Liver (tissue), 9 donors: Measurements from ENCODE around the gene ERCC6. TPM values are rescaled to one million over a fixed set of nuclear protein-coding genes. Genes with fewer than 3 reads are reported as not detected.

Experiments
- DNase-seq: peaks from one replicate; pipeline ENCODE4 v3.0.0-alpha.2; 2017; ENCODE audit warnings: low spot score
- H3K27ac ChIP-seq, 2 donors: one replicate each; pipeline ENCODE4 v1.7.0; 2013; ENCODE audit warnings: inconsistent platforms in 2 of 2, low read length in 2 of 2, control low read depth in 1 of 2, low read depth in 1 of 2, mild to moderate bottlenecking in 1 of 2
- H3K27me3 ChIP-seq, 4 donors: one replicate each; pipeline versions ENCODE4 v1.6.1 to v1.7.0; 2013; ENCODE audit warnings: low read length in 3 of 4, inconsistent platforms in 1 of 4, mild to moderate bottlenecking in 1 of 4, moderate library complexity in 1 of 4; ENCODE audit not compliant: control insufficient read depth in 4 of 4, insufficient read depth in 4 of 4
- H3K36me3 ChIP-seq, 4 donors: one replicate each; pipeline versions ENCODE4 v1.6.1 to v1.7.0; 2013; ENCODE audit warnings: low read length in 3 of 4, mild to moderate bottlenecking in 3 of 4, low read depth in 1 of 4, moderate library complexity in 1 of 4; ENCODE audit not compliant: control insufficient read depth in 4 of 4, insufficient read depth in 3 of 4
- H3K4me1 ChIP-seq, 4 donors: one replicate each; pipeline versions ENCODE4 v1.6.1 to v1.7.0; 2013; ENCODE audit warnings: low read length in 3 of 4, mild to moderate bottlenecking in 3 of 4, moderate library complexity in 1 of 4; ENCODE audit not compliant: control insufficient read depth in 4 of 4, insufficient read depth in 4 of 4
- H3K4me3 ChIP-seq, 3 donors: one replicate each; pipeline versions ENCODE4 v1.6.1 to v1.7.0; 2013; ENCODE audit warnings: low read length in 3 of 3, control low read depth in 1 of 3, low read depth in 1 of 3, mild to moderate bottlenecking in 1 of 3
- H3K9ac ChIP-seq, 2 donors: one replicate each; pipeline ENCODE4 v1.7.0; 2013; ENCODE audit warnings: low read length in 2 of 2, mild to moderate bottlenecking in 2 of 2, moderate library complexity in 2 of 2, control low read depth in 1 of 2, low read depth in 1 of 2
- H3K9me3 ChIP-seq, 4 donors: one replicate each; pipeline versions ENCODE4 v1.6.1 to v1.7.0; 2013; ENCODE audit warnings: low read length in 3 of 4; ENCODE audit not compliant: control insufficient read depth in 4 of 4
- CTCF ChIP-seq: fragments of 150-350 bp; IDR thresholded peaks from 2 replicates; pipeline ENCODE4 v1.5.1; 2017; ENCODE audit warnings: improper control_type of control experiment, low read depth, low read length; ENCODE audit not compliant: missing input control
- EGR1 ChIP-seq, 2 donors: IDR thresholded peaks; 2 replicates each; pipeline ENCODE4 v1.6.1; 2016 to 2018; ENCODE audit warnings: antibody characterized with exemption in 2 of 2, low read depth in 2 of 2
- FOXA2 ChIP-seq: IDR thresholded peaks from 2 replicates; pipeline ENCODE4 v1.6.1; 2016; ENCODE audit warnings: antibody characterized with exemption
- GABPA ChIP-seq, 2 donors: IDR thresholded peaks in 1 of 2; conservative IDR thresholded peaks in 1 of 2; 2 replicates each; pipeline ENCODE4 v1.6.1; 2016; ENCODE audit warnings: antibody characterized with exemption in 2 of 2, mild to moderate bottlenecking in 1 of 2, moderate library complexity in 1 of 2
- HNF4A ChIP-seq, 2 donors: conservative IDR thresholded peaks; 2 replicates each; pipeline ENCODE4 v1.6.1; 2016; ENCODE audit warnings: antibody characterized with exemption in 2 of 2, mild to moderate bottlenecking in 2 of 2
- MAX ChIP-seq: IDR thresholded peaks from 2 replicates; pipeline ENCODE4 v1.6.1; 2016; ENCODE audit warnings: antibody characterized with exemption
- NR2F2 ChIP-seq: IDR thresholded peaks from 2 replicates; pipeline ENCODE4 v1.6.1; 2016; ENCODE audit warnings: antibody characterized with exemption
- RAD21 ChIP-seq, 2 donors: IDR thresholded peaks; 2 replicates each; pipeline ENCODE4 v1.6.1; 2016; ENCODE audit warnings: antibody characterized with exemption in 2 of 2, mild to moderate bottlenecking in 2 of 2
- RXRA ChIP-seq, 2 donors: IDR thresholded peaks; 2 replicates each; pipeline ENCODE4 v1.6.1; 2017 to 2018; ENCODE audit warnings: antibody characterized with exemption in 2 of 2, mild to moderate bottlenecking in 1 of 2
- SP1 ChIP-seq: IDR thresholded peaks from 2 replicates; pipeline ENCODE4 v1.6.1; 2018; ENCODE audit warnings: antibody characterized with exemption, mild to moderate bottlenecking
- TAF1 ChIP-seq: conservative IDR thresholded peaks from 2 replicates; pipeline ENCODE4 v1.6.1; 2016; ENCODE audit warnings: antibody characterized with exemption, mild to moderate bottlenecking
- YY1 ChIP-seq: IDR thresholded peaks from 2 replicates; pipeline ENCODE4 v1.6.1; 2016; ENCODE audit warnings: antibody characterized with exemption, mild to moderate bottlenecking
- ZBTB33 ChIP-seq: IDR thresholded peaks from 2 replicates; pipeline ENCODE4 v1.6.1; 2016; ENCODE audit warnings: antibody characterized with exemption
- WGBS: extraction: QIAGEN DNeasy Blood & Tissue Kit; methylation state at CpG from one replicate; pipeline ENCODE4 v1.1.7; 2013; 5-methylcytosine and 5-hydroxymethylcytosine counted together
- polyA plus RNA-seq, 2 donors: library from polyadenylated mRNA; stranded (reverse) in 1 of 2; unstranded in 1 of 2; fragments of 200-250 nt in 1 of 2; fragments of >200 nt in 1 of 2; fragmentation: Nextera tagmentation in 1 of 2; extraction: Ambion mirVana in 1 of 2; gene quantifications; one replicate each; pipeline versions ENCODE4 v1.2.1 to v1.2.3, GENCODE V29; 2013 to 2015
- total RNA-seq, 2 donors: library from RNA; depleted of rRNA; stranded (reverse); fragments of >200 nt; gene quantifications; one replicate each; pipeline ENCODE4 v1.2.3, GENCODE V29; 2014
- TF ChIP-seq, protein P1 (sequence below): IDR thresholded peaks from 2 replicates; pipeline ENCODE4 v1.6.1; 2016; ENCODE audit warnings: antibody characterized with exemption
- TF ChIP-seq, protein P2 (sequence below): IDR thresholded peaks from 2 replicates; pipeline ENCODE4 v1.6.1; 2016; ENCODE audit warnings: antibody characterized with exemption, mild to moderate bottlenecking
- donor health status: healthy.
- donor health status: healthy.
- donor health status: healthy.
- donor health status: healthy.
- donor health status: healthy.

ERCC6 gene
- total and polyA plus RNA-seq, 4 donors = 2.3 to 17.1 (median 7.5) TPM

DNA sequence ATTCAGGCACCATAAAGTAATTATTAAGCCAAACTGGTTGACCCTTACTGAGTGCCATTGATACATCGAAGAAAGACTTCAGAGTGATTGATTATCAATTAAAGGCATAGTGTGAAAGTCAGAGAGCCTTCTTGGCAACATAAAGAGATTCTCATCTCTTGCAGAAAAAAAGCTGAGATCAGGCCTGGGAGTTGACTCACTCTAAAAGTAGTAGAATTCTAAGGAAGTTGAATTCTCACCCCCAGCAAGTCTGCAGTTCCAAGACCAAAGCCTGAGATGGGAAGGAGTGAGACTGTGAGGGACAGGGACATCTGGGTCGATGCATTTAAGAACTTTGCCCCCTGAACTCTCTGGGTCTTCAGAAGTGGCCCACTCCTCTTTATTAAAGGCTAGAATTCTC is 21.6 kb upstream of the ERCC6 start:
- WGBS = 61% methylated on average over 2 of the region's 2 CpGs
- no peaks in the 10 kb centered on the region for H3K9me3 ChIP-seq
- no peak overlapping the region for H3K4me3 ChIP-seq
- peaks cover 0 to 8% (median 3%) of the 10 kb centered on the region in 4 donors for H3K27me3 ChIP-seq
- no peak overlapping the region for H3K27ac ChIP-seq
- peaks cover 0 to 3% (median 0%) of the 10 kb centered on the region in 4 donors for H3K4me1 ChIP-seq
- no peaks in the 10 kb centered on the region for H3K36me3 ChIP-seq
- no peak overlapping the region for H3K9ac ChIP-seq
- TF ChIP-seq ZBTB33 (no peak), CTCF (no peak), TAF1 (no peak), RXRA (IDR thresholded peaks at IDR 0.05) (no peak), NR2F2 (no peak), FOXA2 (no peak), MAX (no peak), RAD21 (IDR thresholded peaks at IDR 0.05) (no peak), YY1 (no peak), EGR1 (IDR thresholded peaks at IDR 0.05; ENCODE audit: low read depth in 2 of 2) (no peak)
- DNase-seq = no peak

DNA sequence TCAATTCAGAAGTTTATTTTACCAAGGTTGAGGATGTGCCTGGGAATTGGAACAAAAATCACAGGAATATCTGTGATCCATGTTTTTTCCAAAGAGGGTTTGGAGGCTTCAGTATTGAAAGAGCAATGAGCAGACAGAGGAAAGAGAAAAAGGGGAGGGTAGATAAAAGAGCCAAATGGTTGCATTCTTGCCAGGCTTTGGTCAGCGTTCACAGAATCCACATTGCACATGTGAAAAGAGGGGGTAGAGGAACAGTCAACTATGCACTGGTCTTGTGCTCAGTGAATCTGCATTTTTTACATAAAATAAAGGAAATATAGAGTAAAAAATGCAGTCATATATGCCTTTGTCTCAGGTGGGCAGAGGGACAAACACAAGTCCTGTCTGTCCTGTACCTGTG is 20.6 kb upstream of the ERCC6 start:
- Histone ChIP-seq H3K4me1 (peaks cover 0 to 3% (median 0%) of the 10 kb centered on the region in 4 donors), H3K4me3 (no peak overlapping the region), H3K9me3 (no peaks in the 10 kb centered on the region), H3K27me3 (peaks cover 0 to 8% (median 3%) of the 10 kb centered on the region in 4 donors), H3K9ac (no peak overlapping the region), H3K27ac (no peak overlapping the region), H3K36me3 (no peaks in the 10 kb centered on the region)
- TF ChIP-seq GABPA (IDR thresholded peaks at IDR 0.05 in 1 of 2, conservative IDR thresholded peaks at IDR 0.05 in 1 of 2) = no peak
- TF ChIP-seq SP1 = no peak
- no peak for TF ChIP-seq ZBTB33
- TF ChIP-seq HNF4A (conservative IDR thresholded peaks at IDR 0.05) = no peak
- TF ChIP-seq NR2F2 = no peak
- TF ChIP-seq, protein P1, sequence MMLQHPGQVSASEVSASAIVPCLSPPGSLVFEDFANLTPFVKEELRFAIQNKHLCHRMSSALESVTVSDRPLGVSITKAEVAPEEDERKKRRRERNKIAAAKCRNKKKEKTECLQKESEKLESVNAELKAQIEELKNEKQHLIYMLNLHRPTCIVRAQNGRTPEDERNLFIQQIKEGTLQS = no peak
- no peak for TF ChIP-seq RAD21 (IDR thresholded peaks at IDR 0.05)
- no peak for TF ChIP-seq RXRA (IDR thresholded peaks at IDR 0.05)
- TF ChIP-seq CTCF = no peak
- no peak for TF ChIP-seq MAX
- no peak for TF ChIP-seq YY1
- TF ChIP-seq, protein P2, sequence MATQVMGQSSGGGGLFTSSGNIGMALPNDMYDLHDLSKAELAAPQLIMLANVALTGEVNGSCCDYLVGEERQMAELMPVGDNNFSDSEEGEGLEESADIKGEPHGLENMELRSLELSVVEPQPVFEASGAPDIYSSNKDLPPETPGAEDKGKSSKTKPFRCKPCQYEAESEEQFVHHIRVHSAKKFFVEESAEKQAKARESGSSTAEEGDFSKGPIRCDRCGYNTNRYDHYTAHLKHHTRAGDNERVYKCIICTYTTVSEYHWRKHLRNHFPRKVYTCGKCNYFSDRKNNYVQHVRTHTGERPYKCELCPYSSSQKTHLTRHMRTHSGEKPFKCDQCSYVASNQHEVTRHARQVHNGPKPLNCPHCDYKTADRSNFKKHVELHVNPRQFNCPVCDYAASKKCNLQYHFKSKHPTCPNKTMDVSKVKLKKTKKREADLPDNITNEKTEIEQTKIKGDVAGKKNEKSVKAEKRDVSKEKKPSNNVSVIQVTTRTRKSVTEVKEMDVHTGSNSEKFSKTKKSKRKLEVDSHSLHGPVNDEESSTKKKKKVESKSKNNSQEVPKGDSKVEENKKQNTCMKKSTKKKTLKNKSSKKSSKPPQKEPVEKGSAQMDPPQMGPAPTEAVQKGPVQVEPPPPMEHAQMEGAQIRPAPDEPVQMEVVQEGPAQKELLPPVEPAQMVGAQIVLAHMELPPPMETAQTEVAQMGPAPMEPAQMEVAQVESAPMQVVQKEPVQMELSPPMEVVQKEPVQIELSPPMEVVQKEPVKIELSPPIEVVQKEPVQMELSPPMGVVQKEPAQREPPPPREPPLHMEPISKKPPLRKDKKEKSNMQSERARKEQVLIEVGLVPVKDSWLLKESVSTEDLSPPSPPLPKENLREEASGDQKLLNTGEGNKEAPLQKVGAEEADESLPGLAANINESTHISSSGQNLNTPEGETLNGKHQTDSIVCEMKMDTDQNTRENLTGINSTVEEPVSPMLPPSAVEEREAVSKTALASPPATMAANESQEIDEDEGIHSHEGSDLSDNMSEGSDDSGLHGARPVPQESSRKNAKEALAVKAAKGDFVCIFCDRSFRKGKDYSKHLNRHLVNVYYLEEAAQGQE = no peak
- WGBS = 57% methylated on average over 1 of the region's 1 CpG
- no peak for DNase-seq
